OCI-LY3 (cell line): ENCODE measurements around the gene ESYT1.

ENCODE experiments used
- H2AFZ ChIP-seq: fragments of 200-600, 300-600 bp; shearing (Covaris generic); 2 replicates; pipeline ENCODE4 v1.6.0; 2014; ENCODE audit warnings: antibody characterized with exemption, low read depth, low read length
- H3K27ac ChIP-seq: fragments of 200-600, 300-600 bp; sonication (generic); 2 replicates; pipeline ENCODE4 v1.5.1; 2014; ENCODE audit warnings: mild to moderate bottlenecking, low read length, moderate library complexity, mixed read lengths
- H3K27me3 ChIP-seq: fragments of 200-600, 300-600 bp; sonication (generic); 2 replicates; pipeline ENCODE4 v1.6.1; 2014; ENCODE audit warnings: low read depth, low read length, mixed read lengths
- H3K36me3 ChIP-seq: fragments of 200-600, 300-600 bp; sonication (generic); replicated peaks from 2 replicates; pipeline ENCODE3; 2014; ENCODE audit warnings: low read depth, low read length, mixed read lengths
- H3K4me1 ChIP-seq: fragments of 300-600, 200-600 bp; sonication (generic); 2 replicates; pipeline ENCODE4 v1.6.1; 2014; ENCODE audit warnings: low read length, mixed read lengths
- H3K4me2 ChIP-seq: fragments of 200-600, 300-600 bp; sonication (generic); 2 replicates; pipeline ENCODE4 v1.6.1; 2014; ENCODE audit warnings: low read length, mixed read lengths
- H3K4me3 ChIP-seq: fragments of 300-600, 200-600 bp; sonication (generic); 2 replicates; pipeline ENCODE4 v1.5.1; 2014; ENCODE audit warnings: antibody characterized with exemption, mild to moderate bottlenecking, low read length, moderate library complexity
- H3K79me2 ChIP-seq: fragments of 300-600, 200-600 bp; shearing (Covaris generic); 2 replicates; pipeline ENCODE4 v1.6.1; 2014; ENCODE audit warnings: mild to moderate bottlenecking, low read length, mixed read lengths
- H3K9ac ChIP-seq: fragments of 300-600, 200-600 bp; shearing (Covaris generic); 2 replicates; pipeline ENCODE4 v1.6.0; 2014; ENCODE audit warnings: mild to moderate bottlenecking, low read length, moderate library complexity
- H3K9me3 ChIP-seq: fragments of 200-600, 300-600 bp; shearing (Covaris generic); 2 replicates; pipeline ENCODE4 v1.6.1; 2014; ENCODE audit warnings: low read length, mixed read lengths; ENCODE audit not compliant: insufficient read depth
- H4K20me1 ChIP-seq: fragments of 200-600, 300-600 bp; sonication (generic); 2 replicates; pipeline ENCODE4 v1.6.1; 2016; ENCODE audit warnings: low read length, mixed read lengths; ENCODE audit not compliant: insufficient read depth
- CTCF ChIP-seq: fragments of 200-600, 300-600 bp; sonication (generic); IDR thresholded peaks from 2 replicates; pipeline ENCODE4 v1.5.1; 2014; ENCODE audit warnings: antibody characterized with exemption, low read length, low read depth
- EZH2phosphoT487 ChIP-seq: fragments of 200-600 bp; shearing (Covaris generic); IDR thresholded peaks from 2 replicates; pipeline ENCODE4 v1.6.1; 2018; ENCODE audit warnings: antibody characterized with exemption, mixed run types, low read depth

The ESYT1 gene

GRCh38 chr12:56087220-56087619 is 40.8 kb upstream of the ESYT1 start:
- no peaks in the 10 kb centered on the region for H3K4me1 ChIP-seq
- no peak for TF ChIP-seq CTCF
- TF ChIP-seq EZH2phosphoT487 = no peak
- H3K9me3 ChIP-seq = no peaks in the 10 kb centered on the region
- no peaks in the 10 kb centered on the region for H4K20me1 ChIP-seq
- H3K27ac ChIP-seq = no peak overlapping the region
- H2AFZ ChIP-seq = no peak overlapping the region
- H3K79me2 ChIP-seq = no peaks in the 10 kb centered on the region
- no peak overlapping the region for H3K4me3 ChIP-seq
- H3K9ac ChIP-seq = no peak overlapping the region
- no peak overlapping the region for H3K4me2 ChIP-seq
- peaks cover 22% of the 10 kb centered on the region for H3K27me3 ChIP-seq
- H3K36me3 ChIP-seq = no peaks in the 10 kb centered on the region

DNA sequence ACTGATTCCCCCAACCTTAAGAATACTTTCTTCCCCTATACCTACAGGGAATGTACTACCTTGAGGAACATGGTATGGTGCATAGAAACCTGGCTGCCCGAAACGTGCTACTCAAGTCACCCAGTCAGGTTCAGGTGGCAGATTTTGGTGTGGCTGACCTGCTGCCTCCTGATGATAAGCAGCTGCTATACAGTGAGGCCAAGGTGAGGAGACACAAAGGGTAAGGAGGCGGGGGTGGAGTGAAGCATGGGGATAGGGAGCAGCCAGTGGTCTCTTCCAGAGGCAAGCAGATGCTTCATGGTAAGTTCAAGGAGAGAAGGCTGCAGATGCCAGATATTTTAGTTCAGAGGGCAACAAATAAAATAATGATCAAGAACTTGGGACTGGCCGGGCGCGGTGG is 30.3 kb upstream of the ESYT1 start:
- Histone ChIP-seq H4K20me1 (no peaks in the 10 kb centered on the region), H3K9ac (no peak overlapping the region), H3K27ac (no peak overlapping the region), H3K36me3 (no peaks in the 10 kb centered on the region), H3K79me2 (no peaks in the 10 kb centered on the region), H2AFZ (no peak overlapping the region), H3K4me3 (no peak overlapping the region), H3K27me3 (peaks cover 27% of the 10 kb centered on the region), H3K4me2 (no peak overlapping the region), H3K9me3 (no peaks in the 10 kb centered on the region), H3K4me1 (no peaks in the 10 kb centered on the region)
- no peak for TF ChIP-seq CTCF
- no peak for TF ChIP-seq EZH2phosphoT487

DNA sequence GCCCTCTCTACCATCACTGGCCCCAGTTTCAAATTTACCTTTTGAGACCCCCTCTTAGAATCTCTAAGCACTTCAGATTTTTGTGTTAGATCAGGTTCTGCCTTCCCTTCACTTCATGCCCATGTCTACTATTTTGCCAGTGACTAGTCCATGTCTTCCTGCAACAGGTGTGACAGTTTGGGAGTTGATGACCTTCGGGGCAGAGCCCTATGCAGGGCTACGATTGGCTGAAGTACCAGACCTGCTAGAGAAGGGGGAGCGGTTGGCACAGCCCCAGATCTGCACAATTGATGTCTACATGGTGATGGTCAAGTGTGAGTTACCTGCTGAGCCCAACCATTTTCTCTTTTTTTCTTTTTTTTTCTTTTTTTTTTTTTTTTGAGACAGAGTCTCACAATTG is 29.5 kb upstream of the ESYT1 start:
- peaks cover 7% of the 10 kb centered on the region for H3K79me2 ChIP-seq

DNA sequence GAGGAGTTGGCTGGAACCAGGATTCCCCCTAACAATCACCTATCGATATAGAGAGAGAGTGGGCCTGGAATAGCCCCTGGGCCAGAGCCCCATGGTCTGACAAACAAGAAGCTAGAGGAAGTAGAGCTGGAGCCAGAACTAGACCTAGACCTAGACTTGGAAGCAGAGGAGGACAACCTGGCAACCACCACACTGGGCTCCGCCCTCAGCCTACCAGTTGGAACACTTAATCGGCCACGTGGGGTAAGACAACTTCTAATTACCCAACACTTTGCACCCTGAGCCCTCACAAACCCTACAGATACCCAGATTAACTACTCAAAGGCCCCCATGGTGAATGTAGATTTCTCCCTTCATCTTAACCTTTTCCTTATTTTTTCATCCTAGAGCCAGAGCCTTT is 28.3 kb upstream of the ESYT1 start:
- peaks cover 16% of the 10 kb centered on the region for H3K79me2 ChIP-seq
- H3K9ac ChIP-seq = no peak overlapping the region
- H3K27me3 ChIP-seq = peaks cover 26% of the 10 kb centered on the region
- H3K4me1 ChIP-seq = peaks cover 8% of the 10 kb centered on the region
- H3K4me3 ChIP-seq = no peak overlapping the region
- TF ChIP-seq EZH2phosphoT487 (no peak), CTCF (no peak)
- no peaks in the 10 kb centered on the region for H4K20me1 ChIP-seq
- H3K27ac ChIP-seq = no peak overlapping the region
- no peak overlapping the region for H2AFZ ChIP-seq
- no peaks in the 10 kb centered on the region for H3K36me3 ChIP-seq
- H3K9me3 ChIP-seq = no peaks in the 10 kb centered on the region
- no peak overlapping the region for H3K4me2 ChIP-seq

More for the DNA sequence above, 29.5 kb upstream of the ESYT1 start:
- no peaks in the 10 kb centered on the region for H3K36me3 ChIP-seq
- H3K27me3 ChIP-seq = peaks cover 26% of the 10 kb centered on the region
- H3K4me1 ChIP-seq = peaks cover 8% of the 10 kb centered on the region
- TF ChIP-seq EZH2phosphoT487 (no peak), CTCF (no peak)
- H3K4me3 ChIP-seq = no peak overlapping the region
- no peak overlapping the region for H3K4me2 ChIP-seq
- no peak overlapping the region for H3K27ac ChIP-seq
- no peaks in the 10 kb centered on the region for H4K20me1 ChIP-seq
- no peak overlapping the region for H3K9ac ChIP-seq
- H2AFZ ChIP-seq = no peak overlapping the region
- H3K9me3 ChIP-seq = no peaks in the 10 kb centered on the region
